Measurements from ENCODE around the gene PTGIS.

GRCh38 chr20:49560646-49561045 lies 7.3 kb downstream of the PTGIS start:
- TF ChIP-seq CTCF (IDR thresholded peaks at IDR 0.05) = no peak
- no peak for TF ChIP-seq POLR2A (IDR thresholded peaks at IDR 0.05)
- TF ChIP-seq EP300 (IDR thresholded peaks at IDR 0.05) = no peak
- no peak for TF ChIP-seq POLR2AphosphoS5 (IDR thresholded peaks at IDR 0.05)
